WTC11 (cell line): Measurements from ENCODE around the gene CXCL17. TPM values are rescaled to one million over a fixed set of nuclear protein-coding genes. Genes with fewer than 3 reads are reported as not detected.

Experiments
- ATAC-seq: fragments of 200-7000 bp; cut with Tn5 transposase; 2 replicates; pipeline ENCODE4 v1.10.0; 2021; ENCODE audit warnings: mild to moderate bottlenecking, moderate library complexity
- CTCF ChIA-PET: fragments of 300-600 bp; sonication (Branson Sonifier 250); formaldehyde crosslinking; loops from one replicate; lab custom pipeline; 2021; ENCODE audit warnings: antibody characterized with exemption; lab: Charles Lee
- POLR2A ChIA-PET: fragments of 350-600 bp; sonication (Branson Sonifier 250); formaldehyde crosslinking; loops from one replicate; lab custom pipeline; 2021; ENCODE audit warnings: antibody characterized with exemption; lab: Charles Lee
- DNase-seq: peaks from one replicate; pipeline ENCODE4 v3.0.0; 2021; ENCODE audit warnings: low spot score
- H3K27ac Mint-ChIP-seq: 2 replicates; pipeline ENCODE4 v1.8.0; 2021; ENCODE audit warnings: mixed read lengths
- H3K27me3 Mint-ChIP-seq: 2 replicates; pipeline ENCODE4 v1.8.0; 2021; ENCODE audit warnings: low read depth, mild to moderate bottlenecking, moderate library complexity, mixed read lengths
- H3K36me3 Mint-ChIP-seq: 2 replicates; pipeline ENCODE4 v1.8.0; 2021; ENCODE audit warnings: mixed read lengths
- H3K4me1 Mint-ChIP-seq: 2 replicates; pipeline ENCODE4 v1.8.0; 2022; ENCODE audit warnings: mixed read lengths
- H3K4me3 Mint-ChIP-seq: 2 replicates; pipeline ENCODE4 v1.8.0; 2021; ENCODE audit warnings: mild to moderate bottlenecking, moderate library complexity, mixed read lengths
- H3K9me3 Mint-ChIP-seq: 2 replicates; pipeline ENCODE4 v1.8.0; 2021; ENCODE audit warnings: mixed read lengths
- ATF1 ChIP-seq: sonication (generic); formaldehyde crosslinking; IDR thresholded peaks from 2 replicates; pipeline ENCODE4 v1.8.1; 2023; ENCODE audit warnings: mild to moderate bottlenecking, moderate library complexity, missing genetic modification reagents
- CDX4 ChIP-seq: fragments of 250-450 bp; sonication (Bioruptor Pico); IDR thresholded peaks from 2 replicates; pipeline ENCODE4 v1.9.0; 2021; ENCODE audit warnings: moderate library complexity, mild to moderate bottlenecking, inconsistent platforms, borderline replicate concordance
- CREM ChIP-seq: sonication (generic); formaldehyde crosslinking; IDR thresholded peaks from 2 replicates; pipeline ENCODE4 v1.8.1; 2022; ENCODE audit warnings: mild to moderate bottlenecking, missing genetic modification reagents, moderate library complexity
- GRHL2 ChIP-seq: fragments of 250-450 bp; sonication (Bioruptor Pico); IDR thresholded peaks from 2 replicates; pipeline ENCODE4 v1.8.0; 2022; ENCODE audit warnings: mild to moderate bottlenecking, moderate library complexity; ENCODE audit not compliant: insufficient replicate concordance, severe bottlenecking
- HMGA2 ChIP-seq: fragments of 250-450 bp; sonication (Bioruptor Pico); IDR thresholded peaks from 2 replicates; pipeline ENCODE4 v1.4.0; 2021; ENCODE audit warnings: mild to moderate bottlenecking, moderate library complexity
- NR3C1 ChIP-seq: sonication (generic); formaldehyde crosslinking; conservative IDR thresholded peaks from 2 replicates; pipeline ENCODE4 v1.8.1; 2023; ENCODE audit warnings: low read depth, mild to moderate bottlenecking, missing genetic modification reagents
- SMAD3 ChIP-seq: sonication (generic); formaldehyde crosslinking; IDR thresholded peaks from 2 replicates; pipeline ENCODE4 v1.8.0; 2022; ENCODE audit warnings: missing genetic modification reagents, mild to moderate bottlenecking, borderline replicate concordance
- TCF7 ChIP-seq: sonication (generic); formaldehyde crosslinking; IDR thresholded peaks from 2 replicates; pipeline ENCODE4 v1.8.0; 2022; ENCODE audit warnings: mild to moderate bottlenecking, low read depth, missing genetic modification reagents, moderate library complexity
- TEAD4 ChIP-seq: sonication (generic); formaldehyde crosslinking; IDR thresholded peaks from 2 replicates; pipeline ENCODE4 v1.8.0; 2022; ENCODE audit warnings: mild to moderate bottlenecking, missing genetic modification reagents
- ZBTB43 ChIP-seq: sonication (generic); formaldehyde crosslinking; IDR thresholded peaks from 2 replicates; pipeline ENCODE4 v1.8.1; 2023; ENCODE audit warnings: mild to moderate bottlenecking, missing genetic modification reagents
- ZMAT4 ChIP-seq: fragments of 250-450 bp; sonication (Bioruptor Pico); IDR thresholded peaks from 2 replicates; pipeline ENCODE4 v1.9.0; 2021; ENCODE audit warnings: mild to moderate bottlenecking
- ZNF138 ChIP-seq: sonication (generic); formaldehyde crosslinking; conservative IDR thresholded peaks from 2 replicates; pipeline ENCODE4 v1.8.1; 2022; ENCODE audit warnings: mild to moderate bottlenecking, moderate library complexity, missing genetic modification reagents
- ZNF423 ChIP-seq: fragments of 250-450 bp; sonication (Bioruptor Pico); IDR thresholded peaks from 2 replicates; pipeline ENCODE4 v2.1.2; 2022; ENCODE audit warnings: mild to moderate bottlenecking, moderate library complexity
- total RNA-seq: library from RNA; stranded (reverse); gene quantifications from 3 replicates; pipeline ENCODE4 v1.2.3, GENCODE V29; 2021
- TF ChIP-seq, protein P1 (sequence below): sonication (generic); formaldehyde crosslinking; IDR thresholded peaks from 2 replicates; pipeline ENCODE4 v1.8.0; 2023; ENCODE audit warnings: missing genetic modification reagents, mild to moderate bottlenecking, borderline replicate concordance
- TF ChIP-seq, protein P2 (sequence below): sonication (generic); formaldehyde crosslinking; IDR thresholded peaks from 2 replicates; pipeline ENCODE4 v1.8.0; 2022; ENCODE audit warnings: missing genetic modification reagents
- TF ChIP-seq, protein P3 (sequence below): sonication (generic); formaldehyde crosslinking; IDR thresholded peaks from 2 replicates; pipeline ENCODE4 v1.8.0; 2022; ENCODE audit warnings: mild to moderate bottlenecking, missing genetic modification reagents
- TF ChIP-seq, protein P4 (sequence below): sonication (generic); formaldehyde crosslinking; IDR thresholded peaks from 2 replicates; pipeline ENCODE4 v1.8.0; 2023; ENCODE audit warnings: missing genetic modification reagents
- TF ChIP-seq, protein P5 (sequence below): sonication (generic); formaldehyde crosslinking; IDR thresholded peaks from 2 replicates; pipeline ENCODE4 v1.8.1; 2022; ENCODE audit warnings: low read depth, mild to moderate bottlenecking, moderate library complexity, missing genetic modification reagents, borderline replicate concordance

CXCL17 gene
- total RNA-seq, 1 experiment from 2014 or later: not detected

DNA sequence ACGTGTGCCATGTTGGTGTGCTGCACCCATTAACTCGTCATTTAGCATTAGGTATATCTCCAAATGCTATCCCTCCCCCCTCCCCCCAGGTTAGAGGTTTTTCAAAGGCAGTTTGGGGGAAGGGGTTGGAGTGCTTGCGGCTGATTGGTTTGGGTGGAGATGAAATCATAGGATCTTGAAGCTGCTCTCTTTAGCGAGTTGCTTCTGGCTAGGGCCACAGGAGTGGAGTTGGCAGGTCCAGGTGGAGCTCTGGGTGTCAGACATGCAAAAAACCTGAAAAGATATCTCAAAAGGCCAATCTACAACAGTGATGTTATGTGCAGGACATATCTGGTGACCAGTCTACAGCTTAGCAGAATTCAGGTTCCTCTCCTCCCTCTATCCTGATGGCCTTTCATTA is 32.6 kb upstream of the CXCL17 start (continued):
- TF ChIP-seq, protein P1, sequence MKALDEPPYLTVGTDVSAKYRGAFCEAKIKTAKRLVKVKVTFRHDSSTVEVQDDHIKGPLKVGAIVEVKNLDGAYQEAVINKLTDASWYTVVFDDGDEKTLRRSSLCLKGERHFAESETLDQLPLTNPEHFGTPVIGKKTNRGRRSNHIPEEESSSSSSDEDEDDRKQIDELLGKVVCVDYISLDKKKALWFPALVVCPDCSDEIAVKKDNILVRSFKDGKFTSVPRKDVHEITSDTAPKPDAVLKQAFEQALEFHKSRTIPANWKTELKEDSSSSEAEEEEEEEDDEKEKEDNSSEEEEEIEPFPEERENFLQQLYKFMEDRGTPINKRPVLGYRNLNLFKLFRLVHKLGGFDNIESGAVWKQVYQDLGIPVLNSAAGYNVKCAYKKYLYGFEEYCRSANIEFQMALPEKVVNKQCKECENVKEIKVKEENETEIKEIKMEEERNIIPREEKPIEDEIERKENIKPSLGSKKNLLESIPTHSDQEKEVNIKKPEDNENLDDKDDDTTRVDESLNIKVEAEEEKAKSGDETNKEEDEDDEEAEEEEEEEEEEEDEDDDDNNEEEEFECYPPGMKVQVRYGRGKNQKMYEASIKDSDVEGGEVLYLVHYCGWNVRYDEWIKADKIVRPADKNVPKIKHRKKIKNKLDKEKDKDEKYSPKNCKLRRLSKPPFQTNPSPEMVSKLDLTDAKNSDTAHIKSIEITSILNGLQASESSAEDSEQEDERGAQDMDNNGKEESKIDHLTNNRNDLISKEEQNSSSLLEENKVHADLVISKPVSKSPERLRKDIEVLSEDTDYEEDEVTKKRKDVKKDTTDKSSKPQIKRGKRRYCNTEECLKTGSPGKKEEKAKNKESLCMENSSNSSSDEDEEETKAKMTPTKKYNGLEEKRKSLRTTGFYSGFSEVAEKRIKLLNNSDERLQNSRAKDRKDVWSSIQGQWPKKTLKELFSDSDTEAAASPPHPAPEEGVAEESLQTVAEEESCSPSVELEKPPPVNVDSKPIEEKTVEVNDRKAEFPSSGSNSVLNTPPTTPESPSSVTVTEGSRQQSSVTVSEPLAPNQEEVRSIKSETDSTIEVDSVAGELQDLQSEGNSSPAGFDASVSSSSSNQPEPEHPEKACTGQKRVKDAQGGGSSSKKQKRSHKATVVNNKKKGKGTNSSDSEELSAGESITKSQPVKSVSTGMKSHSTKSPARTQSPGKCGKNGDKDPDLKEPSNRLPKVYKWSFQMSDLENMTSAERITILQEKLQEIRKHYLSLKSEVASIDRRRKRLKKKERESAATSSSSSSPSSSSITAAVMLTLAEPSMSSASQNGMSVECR (CRISPR knock-in tag): no peak
- TF ChIP-seq ZBTB43: no peak

DNA sequence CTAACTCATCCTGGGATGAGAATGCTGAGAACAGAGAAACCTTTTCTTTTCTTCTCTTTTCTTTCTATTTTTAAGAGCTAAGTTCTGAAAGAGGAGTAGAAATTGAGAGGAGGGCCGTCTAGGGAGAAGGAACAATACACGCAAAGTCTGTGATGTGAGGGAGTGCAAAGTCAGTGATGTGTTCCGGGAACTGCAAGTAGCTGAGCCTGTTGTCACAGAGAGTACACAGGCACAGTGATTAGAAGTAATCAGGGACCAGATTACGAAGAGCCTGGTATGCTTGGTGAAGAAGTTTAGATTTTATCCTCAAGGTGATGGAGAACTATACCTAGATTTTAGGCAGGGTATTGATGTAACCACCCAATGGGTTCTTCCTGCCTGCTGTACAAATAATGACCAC is 32.0 kb upstream of the CXCL17 start:
- CTCF ChIA-PET: interaction anchor here (0.8 to 5.7 kb wide), 13 partner anchors 8 to 160 kb away, joined by 3 to 51 read pairs (median 6); partner anchors contain the start of gene CEACAM1
- peaks cover 2% of the 10 kb centered on the region; the same call in 1 of the 2 replicates for H3K36me3 Mint-ChIP-seq

DNA sequence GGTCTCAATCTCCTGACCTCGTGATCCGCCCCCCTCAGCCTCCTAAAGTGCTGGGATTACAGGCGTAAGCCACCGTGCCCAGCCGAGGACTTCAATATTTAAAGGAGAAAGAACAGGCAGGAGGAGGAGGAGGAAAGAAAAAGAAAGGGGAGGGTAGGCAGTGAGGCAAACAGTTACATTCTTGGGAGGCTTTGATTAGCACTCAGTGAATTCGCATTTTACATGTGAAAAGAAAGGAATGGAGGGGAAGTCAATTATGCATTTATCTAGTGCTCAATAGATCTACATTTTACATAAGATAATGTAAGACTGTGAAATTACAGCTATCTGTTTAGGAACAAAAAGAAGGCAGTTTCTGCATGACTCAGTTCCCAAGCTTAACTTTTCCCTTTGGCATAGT is 30.9 kb upstream of the CXCL17 start:
- ChIA-PET POLR2A (no interaction called here), CTCF (interaction anchor here (0.8 to 5.7 kb wide), 11 partner anchors 14 to 161 kb away, joined by 3 to 51 read pairs (median 6); partner anchors contain the start of gene CEACAM1)
- Mint-ChIP-seq H3K27me3 (no peaks in the 10 kb centered on the region), H3K27ac (peak overlapping the region; percentile 98), H3K36me3 (no peaks in the 10 kb centered on the region), H3K4me1 (peaks cover 64% of the 10 kb centered on the region), H3K9me3 (peaks cover 9% of the 10 kb centered on the region), H3K4me3 (peak overlapping the region; percentile 12; the same call in 1 of the 2 replicates)
- peak; percentile 29 for DNase-seq
- ATAC-seq: peak; percentile 80
- no peak for TF ChIP-seq ATF1 (CRISPR knock-in tag)
- TF ChIP-seq, protein P2, sequence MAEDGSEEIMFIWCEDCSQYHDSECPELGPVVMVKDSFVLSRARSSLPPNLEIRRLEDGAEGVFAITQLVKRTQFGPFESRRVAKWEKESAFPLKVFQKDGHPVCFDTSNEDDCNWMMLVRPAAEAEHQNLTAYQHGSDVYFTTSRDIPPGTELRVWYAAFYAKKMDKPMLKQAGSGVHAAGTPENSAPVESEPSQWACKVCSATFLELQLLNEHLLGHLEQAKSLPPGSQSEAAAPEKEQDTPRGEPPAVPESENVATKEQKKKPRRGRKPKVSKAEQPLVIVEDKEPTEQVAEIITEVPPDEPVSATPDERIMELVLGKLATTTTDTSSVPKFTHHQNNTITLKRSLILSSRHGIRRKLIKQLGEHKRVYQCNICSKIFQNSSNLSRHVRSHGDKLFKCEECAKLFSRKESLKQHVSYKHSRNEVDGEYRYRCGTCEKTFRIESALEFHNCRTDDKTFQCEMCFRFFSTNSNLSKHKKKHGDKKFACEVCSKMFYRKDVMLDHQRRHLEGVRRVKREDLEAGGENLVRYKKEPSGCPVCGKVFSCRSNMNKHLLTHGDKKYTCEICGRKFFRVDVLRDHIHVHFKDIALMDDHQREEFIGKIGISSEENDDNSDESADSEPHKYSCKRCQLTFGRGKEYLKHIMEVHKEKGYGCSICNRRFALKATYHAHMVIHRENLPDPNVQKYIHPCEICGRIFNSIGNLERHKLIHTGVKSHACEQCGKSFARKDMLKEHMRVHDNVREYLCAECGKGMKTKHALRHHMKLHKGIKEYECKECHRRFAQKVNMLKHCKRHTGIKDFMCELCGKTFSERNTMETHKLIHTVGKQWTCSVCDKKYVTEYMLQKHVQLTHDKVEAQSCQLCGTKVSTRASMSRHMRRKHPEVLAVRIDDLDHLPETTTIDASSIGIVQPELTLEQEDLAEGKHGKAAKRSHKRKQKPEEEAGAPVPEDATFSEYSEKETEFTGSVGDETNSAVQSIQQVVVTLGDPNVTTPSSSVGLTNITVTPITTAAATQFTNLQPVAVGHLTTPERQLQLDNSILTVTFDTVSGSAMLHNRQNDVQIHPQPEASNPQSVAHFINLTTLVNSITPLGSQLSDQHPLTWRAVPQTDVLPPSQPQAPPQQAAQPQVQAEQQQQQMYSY (CRISPR knock-in tag): no peak
- no peak for TF ChIP-seq ZBTB43
- TF ChIP-seq, protein P3, sequence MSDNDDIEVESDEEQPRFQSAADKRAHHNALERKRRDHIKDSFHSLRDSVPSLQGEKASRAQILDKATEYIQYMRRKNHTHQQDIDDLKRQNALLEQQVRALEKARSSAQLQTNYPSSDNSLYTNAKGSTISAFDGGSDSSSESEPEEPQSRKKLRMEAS: no peak
- TF ChIP-seq ZNF138 (CRISPR knock-in tag): no peak
- TF ChIP-seq, protein P4, sequence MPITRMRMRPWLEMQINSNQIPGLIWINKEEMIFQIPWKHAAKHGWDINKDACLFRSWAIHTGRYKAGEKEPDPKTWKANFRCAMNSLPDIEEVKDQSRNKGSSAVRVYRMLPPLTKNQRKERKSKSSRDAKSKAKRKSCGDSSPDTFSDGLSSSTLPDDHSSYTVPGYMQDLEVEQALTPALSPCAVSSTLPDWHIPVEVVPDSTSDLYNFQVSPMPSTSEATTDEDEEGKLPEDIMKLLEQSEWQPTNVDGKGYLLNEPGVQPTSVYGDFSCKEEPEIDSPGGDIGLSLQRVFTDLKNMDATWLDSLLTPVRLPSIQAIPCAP (CRISPR knock-in tag): no peak
- no peak for TF ChIP-seq TCF7 (CRISPR knock-in tag)

More for the DNA sequence above, 32.0 kb upstream of the CXCL17 start:
- H3K4me1 Mint-ChIP-seq: peaks cover 62% of the 10 kb centered on the region
- no peak for DNase-seq
- peaks cover 9% of the 10 kb centered on the region for H3K9me3 Mint-ChIP-seq
- POLR2A ChIA-PET: interaction anchor here (0.7 kb wide), 1 partner anchor 1783 kb away, joined by 4 read pairs; no protein-coding TSS in a partner anchor
- no peak for ATAC-seq
- no peak for TF ChIP-seq CREM (CRISPR knock-in tag)
- TF ChIP-seq GRHL2: no peak
- TF ChIP-seq, protein P5, sequence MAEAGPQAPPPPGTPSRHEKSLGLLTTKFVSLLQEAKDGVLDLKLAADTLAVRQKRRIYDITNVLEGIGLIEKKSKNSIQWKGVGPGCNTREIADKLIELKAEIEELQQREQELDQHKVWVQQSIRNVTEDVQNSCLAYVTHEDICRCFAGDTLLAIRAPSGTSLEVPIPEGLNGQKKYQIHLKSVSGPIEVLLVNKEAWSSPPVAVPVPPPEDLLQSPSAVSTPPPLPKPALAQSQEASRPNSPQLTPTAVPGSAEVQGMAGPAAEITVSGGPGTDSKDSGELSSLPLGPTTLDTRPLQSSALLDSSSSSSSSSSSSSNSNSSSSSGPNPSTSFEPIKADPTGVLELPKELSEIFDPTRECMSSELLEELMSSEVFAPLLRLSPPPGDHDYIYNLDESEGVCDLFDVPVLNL (CRISPR knock-in tag): no peak
- no peak for TF ChIP-seq ATF1 (CRISPR knock-in tag)
- TF ChIP-seq TEAD4 (CRISPR knock-in tag): no peak
- no peak for TF ChIP-seq HMGA2
- TF ChIP-seq ZNF138 (CRISPR knock-in tag): no peak
- TF ChIP-seq CDX4 (CRISPR knock-in tag): no peak
- no peak for TF ChIP-seq ZMAT4 (CRISPR knock-in tag)
- no peak for TF ChIP-seq SMAD3
- no peak for TF ChIP-seq NR3C1 (CRISPR knock-in tag)
- TF ChIP-seq ZNF423 (CRISPR knock-in tag): no peak
- H3K27ac Mint-ChIP-seq: peak overlapping the region; percentile 98
- peak overlapping the region; percentile 19 for H3K4me3 Mint-ChIP-seq
- H3K27me3 Mint-ChIP-seq: no peaks in the 10 kb centered on the region
